GM12864 (cell line): ENCODE data around the gene SGF29.
"Not testable (repeated sequence)": the region's sequence is repeated elsewhere in the genome, so short reads cannot be mapped to it uniquely, and the experiment has no call there.

Source experiments
- DNase-seq: peaks from one replicate; pipeline ENCODE4 v3.0.0-alpha.2; 2011; ENCODE audit warnings: low read depth
- H3K4me3 ChIP-seq: 2 replicates; pipeline ENCODE4 v1.5.1; 2011; ENCODE audit warnings: mild to moderate bottlenecking, low read depth, low read length, control low read depth

SGF29 gene

GRCh38 chr16:28638359-28638758 is 84.6 kb downstream of the SGF29 start:
- DNase-seq, H3K4me3 ChIP-seq: not testable (repeated sequence)

GRCh38 chr16:28639959-28640358 is 86.2 kb downstream of the SGF29 start:
- peak; percentile 43 for DNase-seq
- H3K4me3 ChIP-seq = not testable (repeated sequence)
